Activated T-cell treated with anti-CD3 and anti-CD28 coated beads for 1 hour (primary cell): ENCODE data around the gene COPB1.
"Not testable (repeated sequence)": the region's sequence is repeated elsewhere in the genome, so short reads cannot be mapped to it uniquely, and the experiment has no call there.

ENCODE experiments used
- DNase-seq: peaks from one replicate; pipeline ENCODE4 v3.0.0-alpha.2; 2020; ENCODE audit warnings: low read depth

The COPB1 gene

GRCh38 chr11:14499560-14500180 lies at the start of gene COPB1:
Gene COPB1 (minus strand): TSS chr11:14499811. CDS start chr11:14498928, 883 bp downstream.
- peak; percentile 84 for DNase-seq

GRCh38 chr11:14547440-14547839 lies 47.8 kb upstream of the COPB1 start:
- no peak for DNase-seq

GRCh38 chr11:14546672-14547071 lies 47.1 kb upstream of the COPB1 start:
- DNase-seq: no peak

- DNase-seq: no peak
Measured at GRCh38 chr11:14544611-14545010, 45.0 kb upstream of the COPB1 start.

- DNase-seq: no peak
Measured at GRCh38 chr11:14543260-14543659, 43.6 kb upstream of the COPB1 start.

GRCh38 chr11:14542324-14542723 lies 42.7 kb upstream of the COPB1 start:
- DNase-seq: no peak

- no peak for DNase-seq
Measured at GRCh38 chr11:14541192-14541947, 41.8 kb upstream of the COPB1 start.

GRCh38 chr11:14539982-14540421 lies 40.4 kb upstream of the COPB1 start:
- no peak for DNase-seq

- DNase-seq: no peak
Measured at GRCh38 chr11:14538926-14539554, 39.4 kb upstream of the COPB1 start.

GRCh38 chr11:14538271-14538925 lies 38.8 kb upstream of the COPB1 start:
- no peak for DNase-seq

GRCh38 chr11:14537134-14537599 lies 37.6 kb upstream of the COPB1 start:
- peak; percentile 23 for DNase-seq

- DNase-seq: not testable (repeated sequence)
Measured at GRCh38 chr11:14535166-14535565, 35.6 kb upstream of the COPB1 start.

- DNase-seq: no peak
Measured at GRCh38 chr11:14529951-14530350, 30.3 kb upstream of the COPB1 start.

- no peak for DNase-seq
Measured at GRCh38 chr11:14529321-14529720, 29.7 kb upstream of the COPB1 start.

GRCh38 chr11:14522801-14523200 lies 23.2 kb upstream of the COPB1 start:
- DNase-seq: no peak

GRCh38 chr11:14522245-14522644 lies 22.6 kb upstream of the COPB1 start:
- DNase-seq: no peak

- no peak for DNase-seq
Measured at GRCh38 chr11:14520747-14521151, 21.1 kb upstream of the COPB1 start.

- DNase-seq: peak; percentile 83
Measured at GRCh38 chr11:14519917-14520746, 20.5 kb upstream of the COPB1 start, which contains the start of gene PSMA1. Gene PSMA1 (minus strand): TSS chr11:14520386. CDS start chr11:14520299, 87 bp downstream.

- DNase-seq: no peak
Measured at GRCh38 chr11:14519597-14519916, 19.9 kb upstream of the COPB1 start.

GRCh38 chr11:14518820-14519219 lies 19.2 kb upstream of the COPB1 start:
- no peak for DNase-seq

- DNase-seq: no peak
Measured at GRCh38 chr11:14513800-14514199, 14.2 kb upstream of the COPB1 start.

- no peak for DNase-seq
Measured at GRCh38 chr11:14506532-14506931, 6.9 kb upstream of the COPB1 start.
